ACHN (cell line): ENCODE data around the gene FAM107B.

ENCODE experiments used
- DNase-seq: peaks from one replicate; pipeline ENCODE4 v3.0.0-alpha.2; 2015
- in situ Hi-C: cut with HindIII; loops from 2 replicates; pipeline ENCODE4 v1.10.0; 2017; ENCODE audit warnings: low sequenced_read_pairs, low pct_ligation_motif_present, low pct_unique_long_range_greater_than_20kb

Gene FAM107B

DNA sequence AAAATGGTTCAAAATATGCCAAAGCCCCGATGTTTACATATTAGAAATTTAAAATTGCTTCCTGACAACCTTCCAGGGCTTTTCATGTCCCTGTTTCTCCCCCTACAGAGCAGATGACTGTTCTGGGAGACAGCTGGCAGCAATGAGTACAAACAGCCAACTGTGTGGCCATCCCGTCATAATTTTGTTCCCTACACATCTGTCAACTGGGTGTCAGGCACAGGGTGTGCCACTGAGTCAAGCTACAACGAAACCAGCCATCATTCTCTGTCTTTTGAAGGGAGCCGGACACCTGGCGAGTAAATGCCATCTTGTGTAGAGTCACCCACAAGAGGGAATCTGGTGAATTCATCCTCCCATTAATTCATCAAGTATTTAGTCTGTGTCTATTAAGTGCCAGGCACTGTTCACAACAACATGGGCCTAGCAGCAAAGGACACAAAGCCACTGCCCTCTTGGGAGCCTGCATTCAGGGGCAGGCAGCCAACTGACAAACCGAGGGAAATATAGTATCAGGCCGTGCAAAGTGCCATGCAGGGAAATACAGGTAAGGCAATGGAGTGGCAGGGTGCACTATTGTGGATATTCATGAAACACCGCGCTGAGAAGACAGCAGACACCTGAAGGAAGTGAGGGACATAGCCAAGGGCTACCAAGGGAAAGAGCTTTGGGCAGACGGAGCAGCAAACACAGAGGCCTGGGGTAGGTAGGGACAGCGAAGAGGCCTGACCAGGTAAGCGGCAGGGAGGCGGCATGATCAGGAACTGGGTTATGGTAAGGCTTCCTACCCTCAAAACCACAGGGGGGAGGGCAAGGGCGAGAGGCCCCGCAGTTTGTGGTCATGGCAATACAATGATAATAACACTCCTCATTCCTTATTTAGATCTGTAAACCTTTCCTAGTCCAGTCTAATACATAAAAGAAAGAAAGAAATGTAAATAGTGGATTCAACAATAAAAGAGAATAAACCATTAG is 213.6 kb downstream of the FAM107B start:
- in situ Hi-C loops, result no loop called here
- DNase-seq, result no peak

DNA sequence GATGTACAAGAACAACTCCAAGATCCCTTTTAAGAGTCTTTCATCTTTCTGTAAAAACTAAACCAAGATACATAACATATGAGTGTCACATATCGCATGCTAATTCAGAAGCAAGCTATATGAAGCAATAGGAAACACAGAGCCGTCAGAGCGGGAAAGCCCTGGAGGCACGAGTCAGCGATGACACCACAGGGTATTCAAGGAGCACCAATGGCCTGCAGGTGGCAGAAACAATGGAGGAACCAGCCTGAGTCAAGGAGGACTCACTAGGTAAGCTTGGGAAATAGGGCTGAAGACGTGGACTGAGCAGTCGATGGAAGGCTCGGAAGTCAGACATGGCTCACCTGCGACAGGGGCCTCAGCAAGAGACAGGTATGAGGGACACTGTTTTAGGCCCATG is 214.4 kb downstream of the FAM107B start:
- DNase-seq, result peak; percentile 39
- in situ Hi-C loops, result no loop called here

DNA sequence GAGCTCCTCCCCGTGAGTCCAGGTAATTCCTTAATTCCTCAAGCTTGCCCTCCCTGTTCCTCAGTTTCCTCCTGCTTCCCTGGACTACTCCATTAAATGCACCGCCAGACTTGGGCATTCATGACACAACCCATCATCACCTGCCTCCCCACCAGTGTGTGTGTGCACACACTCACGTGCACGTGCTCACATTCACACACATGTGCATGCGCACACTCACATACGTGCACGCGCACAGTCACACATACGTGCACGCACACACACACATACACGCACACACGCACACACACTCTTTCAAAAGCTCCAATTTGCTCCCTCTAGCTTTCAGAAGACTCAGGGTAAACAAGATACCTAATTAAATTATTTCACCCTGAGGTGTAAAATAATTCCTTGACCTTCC is 216.7 kb downstream of the FAM107B start:
- in situ Hi-C loops, result no loop called here
- no peak for DNase-seq

DNA sequence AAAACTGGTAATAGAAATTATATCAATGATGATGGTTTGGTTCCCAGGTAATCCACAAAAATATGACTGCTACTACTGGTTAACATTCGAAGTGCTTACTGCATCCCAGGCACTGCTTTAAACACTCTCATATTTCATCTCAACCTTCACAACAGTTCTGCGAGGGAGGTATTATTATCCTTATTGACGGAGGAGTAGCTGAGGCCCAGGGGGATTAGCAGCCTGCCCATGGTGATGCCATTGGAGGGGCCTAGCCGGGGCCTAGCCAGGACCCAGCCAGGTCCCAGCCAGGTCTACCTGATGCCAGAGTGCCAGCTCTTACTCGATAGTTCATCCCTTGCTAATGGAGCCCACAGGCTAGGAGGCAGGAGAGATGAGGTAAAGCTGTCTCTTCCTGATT is 217.1 kb downstream of the FAM107B start:
- DNase-seq, result no peak
- in situ Hi-C loops, result no loop called here

DNA sequence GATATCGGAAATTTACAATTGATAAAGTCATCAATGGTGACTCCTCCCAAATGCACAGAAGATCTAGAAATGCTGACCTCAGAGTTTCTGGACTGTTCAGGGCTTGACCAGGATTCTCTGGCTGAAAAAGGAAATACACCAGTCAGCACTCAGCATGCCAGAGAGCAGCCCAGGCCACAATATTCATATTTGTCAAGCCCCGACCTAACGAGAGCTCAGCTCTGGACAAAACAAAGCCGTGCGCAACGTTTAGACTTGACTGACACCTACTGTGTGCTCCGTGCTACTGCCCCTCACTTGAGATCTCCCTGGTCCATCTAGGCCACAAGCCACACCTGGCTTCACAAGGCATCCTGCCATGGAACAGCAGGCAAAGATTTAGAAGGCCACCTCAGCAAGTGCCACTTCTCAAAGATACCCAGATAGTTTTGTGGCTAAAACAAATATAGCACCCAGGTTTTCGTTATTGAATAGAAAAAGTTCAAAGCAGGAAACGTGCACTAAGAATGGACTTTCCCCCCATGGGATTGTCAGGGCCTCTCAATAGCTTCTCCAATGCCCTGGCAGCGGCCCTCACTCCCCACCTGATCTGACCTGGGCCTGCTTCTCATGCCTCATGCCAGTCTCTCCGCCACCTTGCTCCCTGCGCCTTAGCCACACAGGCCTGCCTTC is 218.3 kb downstream of the FAM107B start:
- DNase-seq, result no peak
- in situ Hi-C loops, result no loop called here

DNA sequence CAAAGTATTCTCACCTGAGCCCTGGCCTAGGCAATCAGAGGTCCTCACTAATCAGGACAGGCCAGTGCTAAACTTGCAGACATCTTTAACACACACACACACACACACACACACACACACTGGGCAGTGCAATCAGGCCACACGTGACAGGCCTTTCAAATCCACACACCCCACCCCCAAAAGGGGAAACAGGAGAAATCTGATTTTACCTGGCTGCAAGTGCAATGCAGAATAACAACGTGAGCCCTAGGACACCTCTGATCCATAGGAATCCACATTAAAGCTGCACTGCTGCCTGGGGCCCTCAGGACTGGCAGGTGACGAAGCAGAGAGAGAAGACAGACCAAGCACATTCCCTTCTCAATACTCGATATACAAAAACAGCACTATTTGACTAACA is 218.9 kb downstream of the FAM107B start:
- in situ Hi-C loops, result no loop called here
- no peak for DNase-seq

DNA sequence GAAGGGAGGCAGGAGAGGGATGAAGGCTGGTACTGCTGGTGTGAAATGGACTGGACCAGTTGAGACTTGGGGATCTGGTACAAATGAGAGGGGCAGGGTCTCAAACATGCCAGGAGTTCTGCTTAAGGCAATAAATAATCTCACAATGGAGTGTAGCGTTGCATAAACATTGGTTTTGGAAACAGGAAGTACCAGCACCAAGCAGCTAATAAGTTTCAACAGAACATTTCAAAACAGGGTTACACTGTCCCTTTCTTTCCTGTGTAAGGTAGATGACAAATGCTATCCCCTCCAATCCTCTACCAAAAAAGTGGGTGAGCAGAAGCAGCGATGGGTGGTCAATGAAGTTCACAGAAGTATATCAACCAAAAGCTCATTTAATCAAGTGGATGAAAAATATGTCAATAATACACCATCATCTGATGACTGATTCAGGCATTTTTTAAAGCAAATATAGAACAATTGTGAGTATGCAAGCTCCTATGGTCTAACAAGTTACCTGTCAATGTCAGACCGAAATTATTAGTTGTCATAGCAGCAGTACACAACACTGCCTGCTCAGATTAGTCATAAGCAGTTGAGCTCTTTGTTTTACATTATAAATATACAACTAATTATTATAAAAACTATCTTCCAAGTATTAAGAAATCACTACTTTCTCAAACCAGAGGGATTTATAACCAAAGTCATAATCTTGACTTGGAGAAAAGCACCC is 220.0 kb downstream of the FAM107B start:
- in situ Hi-C loops, result no loop called here
- DNase-seq, result no peak

DNA sequence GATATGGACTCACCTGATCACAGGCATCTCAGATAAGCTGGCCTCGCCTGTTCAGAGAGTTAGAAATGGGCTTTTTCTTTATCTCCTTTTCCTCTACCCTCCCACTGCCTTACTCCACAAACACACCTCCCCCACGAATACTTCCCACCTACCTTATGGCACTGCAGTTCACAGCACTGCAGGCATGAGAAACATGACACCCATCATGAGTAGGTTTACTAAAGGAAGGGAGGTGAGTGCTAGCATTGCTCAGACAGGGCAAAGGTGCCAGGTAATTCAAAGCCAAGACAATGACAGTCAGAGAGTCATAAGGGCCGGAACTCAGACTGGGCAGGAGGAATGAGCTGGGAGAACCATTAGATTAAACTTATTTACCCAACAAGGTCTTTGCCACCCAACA is 220.6 kb downstream of the FAM107B start:
- in situ Hi-C loops, result no loop called here
- no peak for DNase-seq

DNA sequence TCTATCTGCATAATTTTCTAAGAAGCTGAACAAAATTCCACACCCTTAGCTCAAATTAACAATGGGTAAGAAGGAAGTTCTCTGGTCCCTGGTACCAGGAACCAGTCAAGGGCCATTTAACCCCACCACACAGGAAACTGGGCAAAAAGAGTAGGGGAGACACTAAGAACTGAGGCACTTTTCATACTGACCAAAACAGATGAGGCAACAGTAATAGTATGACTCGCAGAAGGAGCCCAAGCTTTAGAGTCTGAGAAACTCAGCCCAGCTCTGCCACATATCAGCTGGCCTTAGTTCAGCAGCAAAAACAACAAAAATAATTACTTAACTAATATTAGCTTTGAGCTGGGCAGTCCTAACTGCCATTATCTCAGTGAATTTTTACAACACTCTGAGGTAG is 221.2 kb downstream of the FAM107B start:
- in situ Hi-C loops, result no loop called here
- no peak for DNase-seq

DNA sequence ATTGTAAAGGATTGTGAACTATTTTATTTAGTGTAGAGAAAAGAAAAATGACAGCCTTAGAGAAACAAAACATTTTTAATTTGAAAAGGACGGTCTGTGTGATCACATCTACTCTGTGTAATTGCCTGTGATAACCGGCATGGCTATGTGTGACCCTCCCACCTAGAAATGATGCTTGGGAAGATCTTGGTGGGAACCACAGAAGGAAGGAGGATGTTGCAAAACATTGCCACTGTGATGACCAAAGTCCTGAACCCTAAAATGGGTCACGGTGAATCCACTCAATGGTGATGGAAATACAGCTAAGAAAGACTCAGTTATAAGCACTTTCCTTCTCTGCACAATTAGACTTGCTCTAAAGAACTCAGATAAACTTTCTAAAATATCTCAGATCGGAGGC is 222.7 kb downstream of the FAM107B start:
- DNase-seq, result no peak
- in situ Hi-C loops, result no loop called here

DNA sequence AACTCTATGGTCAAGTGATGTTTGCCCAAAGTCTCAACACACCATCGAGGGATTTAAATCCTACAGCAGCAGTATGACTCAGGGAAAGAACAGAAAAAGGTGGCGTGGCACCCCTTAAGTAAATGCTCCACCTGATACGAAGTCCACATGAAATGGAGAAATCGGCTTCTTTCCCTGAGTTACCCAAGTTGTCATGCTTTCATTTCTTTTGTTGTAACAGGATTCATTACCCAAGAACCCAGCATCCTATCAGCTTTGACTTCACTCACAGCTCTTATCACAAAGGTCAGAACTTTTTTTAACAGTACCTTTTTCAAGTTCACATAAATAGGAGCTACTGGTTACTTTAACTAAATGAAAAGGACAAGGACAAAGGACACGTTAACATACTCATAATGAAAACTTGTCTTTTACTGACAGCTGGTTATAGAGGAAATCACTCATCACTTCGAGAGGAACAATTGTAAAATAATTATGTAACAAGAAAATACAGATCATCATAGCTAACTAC is 224.2 kb downstream of the FAM107B start:
- in situ Hi-C loops, result no loop called here

DNA sequence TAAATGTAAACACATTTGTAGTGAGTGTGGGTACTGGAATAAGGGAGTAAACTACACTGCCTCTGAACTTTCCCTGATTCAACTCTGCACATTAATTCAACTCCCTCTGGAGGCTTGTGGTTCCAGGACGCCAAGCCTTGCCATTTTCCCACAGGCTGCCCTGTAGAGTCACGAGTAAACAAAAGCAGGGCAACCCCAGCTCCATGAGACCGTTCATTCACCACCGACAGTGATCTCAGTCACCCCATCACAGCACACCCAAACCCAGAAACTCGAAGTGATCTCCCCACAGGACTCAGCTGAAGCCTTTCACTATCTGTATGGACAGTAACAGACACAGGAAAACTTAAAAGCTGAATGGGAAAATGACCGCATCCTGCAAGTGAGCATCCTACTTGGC is 225.2 kb downstream of the FAM107B start:
- in situ Hi-C loops, result no loop called here
- DNase-seq, result no peak

More for the DNA sequence above, 224.2 kb downstream of the FAM107B start:
- no peak for DNase-seq

DNA sequence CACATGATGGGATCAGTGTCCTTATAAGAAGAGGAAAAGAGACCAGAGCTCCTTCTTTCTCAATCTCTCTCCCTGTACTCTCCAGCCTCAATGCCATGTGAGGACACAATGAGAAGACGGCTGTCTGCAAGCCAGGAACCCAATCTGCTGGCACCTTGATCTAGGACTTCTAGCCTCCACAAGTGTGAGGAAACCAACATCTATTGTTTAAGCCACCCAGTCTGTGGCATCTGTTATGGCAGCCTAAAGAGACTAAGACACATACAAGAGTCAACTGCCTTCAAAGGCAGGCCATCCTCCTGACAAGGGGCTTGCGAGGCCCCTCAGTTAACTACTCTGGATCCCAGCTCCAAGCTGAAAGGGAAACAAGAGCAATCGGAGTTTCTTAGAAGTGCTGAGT is 225.7 kb downstream of the FAM107B start:
- DNase-seq, result no peak
- in situ Hi-C loops, result no loop called here

DNA sequence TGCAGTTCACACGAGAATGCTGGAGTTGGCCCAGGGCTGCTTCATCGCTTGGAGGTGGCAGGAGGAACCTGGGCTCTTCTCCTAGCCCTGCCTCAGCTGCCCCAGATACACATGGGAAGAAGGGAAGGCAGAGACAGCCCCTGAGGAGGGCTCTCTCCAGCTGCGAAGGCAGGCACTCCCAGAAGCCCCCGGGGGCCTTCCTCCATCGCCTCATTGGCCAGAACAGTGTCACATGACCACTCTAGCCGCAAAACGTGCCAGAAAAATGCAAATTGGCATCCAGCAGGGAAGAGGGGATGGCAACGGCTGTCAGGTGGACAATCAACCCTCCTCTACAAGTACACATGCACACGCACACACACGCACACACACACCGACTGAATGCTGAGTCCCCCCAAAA is 226.2 kb downstream of the FAM107B start:
- in situ Hi-C loops, result no loop called here
- DNase-seq, result no peak

DNA sequence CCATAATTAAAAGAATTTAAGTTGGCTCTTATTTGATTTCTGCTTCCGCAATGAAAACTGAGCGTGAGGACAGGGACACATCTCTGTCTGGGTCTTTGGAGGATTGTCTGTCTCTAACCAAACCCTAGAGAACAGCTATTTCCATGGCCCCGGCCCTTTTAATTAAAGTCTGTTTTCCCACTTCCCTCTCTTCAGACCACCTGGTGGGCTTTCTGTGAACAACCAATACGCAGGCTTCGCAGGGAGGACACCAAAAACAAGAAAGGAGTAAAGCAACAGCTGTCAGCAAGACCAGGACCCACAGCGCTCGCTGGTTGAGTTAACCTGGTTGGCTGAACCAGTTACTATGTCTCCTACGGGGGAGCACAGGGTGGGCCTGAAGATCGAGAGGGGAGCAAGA is 226.9 kb downstream of the FAM107B start:
- in situ Hi-C loops, result no loop called here
- no peak for DNase-seq

DNA sequence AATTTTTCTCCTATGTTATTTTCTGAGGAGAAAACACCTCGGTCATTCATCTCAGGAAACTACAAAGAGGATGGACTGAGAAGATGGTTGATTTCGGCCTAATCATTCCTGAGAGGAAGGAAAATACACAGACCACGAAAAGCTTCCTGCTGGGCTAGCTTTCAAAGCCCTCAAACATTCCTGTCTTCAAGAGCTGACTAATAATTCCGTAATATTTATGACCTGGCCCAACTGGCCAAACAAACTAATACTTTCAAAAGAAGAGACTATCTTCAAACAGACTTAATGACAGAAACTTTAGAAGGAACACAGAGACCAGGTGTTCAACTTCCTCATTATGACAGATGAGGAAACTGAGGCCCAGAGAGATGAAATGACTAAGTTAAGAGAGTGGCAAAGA is 228.9 kb downstream of the FAM107B start:
- in situ Hi-C loops, result no loop called here
- DNase-seq, result no peak

DNA sequence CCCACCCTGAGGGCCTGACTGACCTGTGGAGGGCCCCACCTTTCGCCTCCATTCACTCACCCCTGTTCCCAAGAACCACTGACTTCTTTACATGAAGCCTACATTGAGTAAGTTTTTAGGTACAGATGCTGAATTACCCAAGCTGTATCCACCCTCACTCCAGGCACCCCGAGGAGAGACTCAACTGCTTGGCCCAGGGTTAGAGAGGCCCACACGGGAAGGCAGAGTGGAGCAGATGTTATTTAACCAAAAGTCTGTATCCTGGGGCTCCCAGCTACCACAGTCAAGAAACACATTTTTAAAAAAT is 230.8 kb downstream of the FAM107B start:
- in situ Hi-C loops, result no loop called here
- no peak for DNase-seq

DNA sequence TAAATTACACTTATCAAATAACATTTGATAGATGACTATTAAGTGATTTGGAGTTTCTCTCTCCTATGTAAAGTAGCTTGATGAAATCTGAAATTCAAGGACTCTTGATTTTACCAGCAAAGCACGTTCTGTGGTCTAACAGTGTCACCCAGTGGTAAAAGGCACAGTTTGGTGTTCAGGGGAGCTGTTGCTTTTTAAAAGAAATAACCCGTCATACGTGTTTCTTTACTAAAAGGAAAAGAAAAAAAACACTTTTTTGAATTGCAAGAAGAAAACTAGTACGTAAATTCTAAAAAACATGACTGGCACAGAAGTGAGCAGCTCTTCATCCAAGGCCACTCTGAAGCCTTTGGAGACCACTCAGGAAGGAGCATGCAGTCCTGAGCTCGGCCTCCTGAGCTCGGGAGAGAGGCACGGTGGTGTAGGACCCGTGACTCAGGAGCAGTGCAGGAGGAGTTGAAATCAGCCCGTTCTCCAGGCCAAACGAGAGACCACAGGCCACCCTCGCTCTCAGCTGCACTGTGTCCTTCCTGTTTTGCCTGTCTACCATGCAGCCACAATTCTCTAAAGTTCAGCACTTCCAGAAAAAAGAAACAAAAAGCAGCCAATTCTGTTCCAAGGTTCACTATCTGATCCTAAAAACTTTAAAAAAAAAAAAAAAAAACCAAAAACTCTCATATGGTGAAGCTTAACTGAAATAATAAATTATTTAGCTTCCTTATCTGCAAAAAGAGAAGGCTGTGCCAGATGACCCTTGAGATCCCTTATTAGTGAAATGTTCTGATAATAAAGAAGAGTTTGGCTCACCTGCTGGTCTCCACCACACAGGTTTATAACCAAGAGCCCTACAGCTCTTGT is 231.4 kb downstream of the FAM107B start:
- in situ Hi-C loops, result no loop called here
- DNase-seq, result no peak
